Calu3 (cell line): ENCODE measurements around the gene KATNIP. TPM values are rescaled to one million over a fixed set of nuclear protein-coding genes. Genes with fewer than 3 reads are reported as not detected.

Source experiments
- BruUV-seq: library from RNA; stranded (reverse); fragments of 400-500 nt; replicated peaks from 2 replicates; lab custom pipeline; 2021; lab: Mats Ljungman, UMichigan
- CTCF ChIA-PET: fragments of 300-600 bp; sonication (Branson Sonifier 250); formaldehyde crosslinking; loops from one replicate; lab custom pipeline; 2022; ENCODE audit warnings: antibody characterized with exemption; lab: Charles Lee
- DNase-seq: peaks from one replicate; pipeline ENCODE4 v3.0.0; 2022
- H3K27ac Mint-ChIP-seq: one replicate; pipeline ENCODE4 v1.8.0; 2022; ENCODE audit warnings: mixed read lengths; ENCODE audit not compliant: unreplicated experiment
- H3K27me3 Mint-ChIP-seq: one replicate; pipeline ENCODE4 v1.8.0; 2022; ENCODE audit warnings: mixed read lengths; ENCODE audit not compliant: unreplicated experiment
- H3K36me3 Mint-ChIP-seq: one replicate; pipeline ENCODE4 v1.8.0; 2022; ENCODE audit warnings: mild to moderate bottlenecking, moderate library complexity, mixed read lengths; ENCODE audit not compliant: insufficient read depth, unreplicated experiment
- H3K4me1 Mint-ChIP-seq: one replicate; pipeline ENCODE4 v1.8.0; 2022; ENCODE audit warnings: mild to moderate bottlenecking, low read depth, mixed read lengths; ENCODE audit not compliant: unreplicated experiment
- H3K4me3 Mint-ChIP-seq: one replicate; pipeline ENCODE4 v1.8.0; 2022; ENCODE audit warnings: mild to moderate bottlenecking, low read depth, moderate library complexity, mixed read lengths; ENCODE audit not compliant: unreplicated experiment
- H3K9me3 Mint-ChIP-seq: one replicate; pipeline ENCODE4 v1.8.0; 2022; ENCODE audit warnings: low read depth, mixed read lengths; ENCODE audit not compliant: unreplicated experiment
- intact Hi-C: fragments of 100-400 bp; cut with micrococcal nuclease; formaldehyde crosslinking; loops from one replicate; pipeline ENCODE4 v1.10.0; 2022; ENCODE audit not compliant: unreplicated experiment
- total RNA-seq: library from RNA; stranded (reverse); gene quantifications from 2 replicates; pipeline ENCODE4 v1.2.3, GENCODE V29; 2022
- TF ChIP-seq, protein P1 (sequence below): fragments of 200-600 bp; IDR thresholded peaks from one replicate; pipeline ENCODE4 v1.8.0; 2022; ENCODE audit warnings: antibody characterized with exemption; ENCODE audit not compliant: unreplicated experiment

KATNIP gene
- total RNA-seq, 1 experiment from 2014 or later: 37.8 TPM

- TF ChIP-seq, protein P1, sequence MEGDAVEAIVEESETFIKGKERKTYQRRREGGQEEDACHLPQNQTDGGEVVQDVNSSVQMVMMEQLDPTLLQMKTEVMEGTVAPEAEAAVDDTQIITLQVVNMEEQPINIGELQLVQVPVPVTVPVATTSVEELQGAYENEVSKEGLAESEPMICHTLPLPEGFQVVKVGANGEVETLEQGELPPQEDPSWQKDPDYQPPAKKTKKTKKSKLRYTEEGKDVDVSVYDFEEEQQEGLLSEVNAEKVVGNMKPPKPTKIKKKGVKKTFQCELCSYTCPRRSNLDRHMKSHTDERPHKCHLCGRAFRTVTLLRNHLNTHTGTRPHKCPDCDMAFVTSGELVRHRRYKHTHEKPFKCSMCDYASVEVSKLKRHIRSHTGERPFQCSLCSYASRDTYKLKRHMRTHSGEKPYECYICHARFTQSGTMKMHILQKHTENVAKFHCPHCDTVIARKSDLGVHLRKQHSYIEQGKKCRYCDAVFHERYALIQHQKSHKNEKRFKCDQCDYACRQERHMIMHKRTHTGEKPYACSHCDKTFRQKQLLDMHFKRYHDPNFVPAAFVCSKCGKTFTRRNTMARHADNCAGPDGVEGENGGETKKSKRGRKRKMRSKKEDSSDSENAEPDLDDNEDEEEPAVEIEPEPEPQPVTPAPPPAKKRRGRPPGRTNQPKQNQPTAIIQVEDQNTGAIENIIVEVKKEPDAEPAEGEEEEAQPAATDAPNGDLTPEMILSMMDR: no peak
- no peaks in the 10 kb centered on the region for H3K27me3 Mint-ChIP-seq
- no peaks in the 10 kb centered on the region for H3K9me3 Mint-ChIP-seq
- intact Hi-C loops: no loop called here
- peaks cover 7% of the 10 kb centered on the region for H3K36me3 Mint-ChIP-seq
- H3K4me1 Mint-ChIP-seq: no peaks in the 10 kb centered on the region
- H3K4me3 Mint-ChIP-seq: no peak overlapping the region
- no peak overlapping the region for H3K27ac Mint-ChIP-seq
- no TSS peak for BruUV-seq
- no peak for DNase-seq
- CTCF ChIA-PET: no interaction called here
These were observed 9.0 kb downstream of the KATNIP start for GRCh38 chr16:27558932-27559331.

- intact Hi-C loops: no loop called here
- peaks cover 7% of the 10 kb centered on the region for H3K36me3 Mint-ChIP-seq
- CTCF ChIA-PET: no interaction called here
These were observed 11.3 kb downstream of the KATNIP start for GRCh38 chr16:27561216-27561615.

DNA sequence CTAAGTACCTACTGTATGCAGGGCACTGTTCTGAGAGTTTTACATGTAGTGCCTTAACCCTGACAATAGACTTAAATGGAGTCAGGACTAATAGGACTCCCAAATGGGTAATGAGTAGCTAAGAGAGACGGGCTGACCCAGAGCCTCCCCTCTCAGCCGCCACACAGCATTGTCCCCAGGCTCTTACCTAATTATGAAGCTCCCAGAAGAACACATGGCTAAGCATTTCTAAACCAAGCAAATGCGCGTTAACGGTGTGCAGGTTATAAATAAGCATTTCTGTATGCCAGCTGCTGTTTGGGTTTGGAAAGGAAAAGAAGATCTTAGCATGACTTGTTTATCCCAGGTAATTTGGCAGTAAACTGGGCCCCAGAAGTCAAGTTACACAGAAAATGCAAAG is 14.3 kb downstream of the KATNIP start:
- TF ChIP-seq, protein P1: no peak
- Mint-ChIP-seq H3K4me3 (no peak overlapping the region), H3K9me3 (no peaks in the 10 kb centered on the region), H3K36me3 (peaks cover under 1% of the 10 kb centered on the region), H3K27me3 (no peaks in the 10 kb centered on the region), H3K27ac (no peak overlapping the region), H3K4me1 (no peaks in the 10 kb centered on the region)
- CTCF ChIA-PET: no interaction called here
- intact Hi-C loops: no loop called here
- DNase-seq: no peak
- no TSS peak for BruUV-seq

More at GRCh38 chr16:27561216-27561615, 11.3 kb downstream of the KATNIP start:
- DNase-seq: no peak
- Mint-ChIP-seq H3K4me1 (no peaks in the 10 kb centered on the region), H3K9me3 (no peaks in the 10 kb centered on the region), H3K27me3 (no peaks in the 10 kb centered on the region), H3K27ac (no peak overlapping the region), H3K4me3 (no peak overlapping the region)
- TF ChIP-seq, protein P1: no peak
- no TSS peak for BruUV-seq

- Mint-ChIP-seq H3K9me3 (no peaks in the 10 kb centered on the region), H3K27me3 (no peaks in the 10 kb centered on the region), H3K27ac (no peak overlapping the region), H3K4me3 (no peak overlapping the region), H3K36me3 (peaks cover 5% of the 10 kb centered on the region), H3K4me1 (no peaks in the 10 kb centered on the region)
- TF ChIP-seq, protein P1: no peak
- CTCF ChIA-PET: no interaction called here
- no TSS peak for BruUV-seq
- no peak for DNase-seq
- intact Hi-C loops: no loop called here
These were observed 16.5 kb downstream of the KATNIP start for GRCh38 chr16:27566417-27566816.
